ENCODE measurements around the gene GALNT9.
"Not testable (repeated sequence)": the region's sequence is repeated elsewhere in the genome, so short reads cannot be mapped to it uniquely, and the experiment has no call there.

The GALNT9 gene

GRCh38 chr12:132227782-132228475 lies 101.5 kb downstream of the GALNT9 start:
- DNase-seq: no peak

GRCh38 chr12:132227118-132227517 lies 102.3 kb downstream of the GALNT9 start:
- no peak for DNase-seq

- no peak for DNase-seq
These were observed 102.8 kb downstream of the GALNT9 start for GRCh38 chr12:132226604-132227003.

GRCh38 chr12:132225214-132225613 lies 104.2 kb downstream of the GALNT9 start:
- no peak for DNase-seq

- no peak for DNase-seq
These were observed 104.9 kb downstream of the GALNT9 start for GRCh38 chr12:132224484-132224883.

GRCh38 chr12:132222808-132223173 lies 106.6 kb downstream of the GALNT9 start:
- no peak for DNase-seq

GRCh38 chr12:132222096-132222807 lies 107.1 kb downstream of the GALNT9 start:
- no peak for DNase-seq

- not testable (repeated sequence) for DNase-seq
These were observed 109.6 kb downstream of the GALNT9 start for GRCh38 chr12:132219761-132220160.

- no peak for DNase-seq
These were observed 110.1 kb downstream of the GALNT9 start for GRCh38 chr12:132219323-132219722.

- DNase-seq: peak; percentile 63
These were observed 110.5 kb downstream of the GALNT9 start for GRCh38 chr12:132218915-132219314.

GRCh38 chr12:132218527-132218875 lies 110.9 kb downstream of the GALNT9 start:
- DNase-seq: no peak

- DNase-seq: no peak
These were observed 111.4 kb downstream of the GALNT9 start for GRCh38 chr12:132217800-132218526.

GRCh38 chr12:132217371-132217770 lies 112.0 kb downstream of the GALNT9 start:
- no peak for DNase-seq

- no peak for DNase-seq
These were observed 112.9 kb downstream of the GALNT9 start for GRCh38 chr12:132216354-132216987.

GRCh38 chr12:132215299-132215989 lies 113.9 kb downstream of the GALNT9 start:
- no peak for DNase-seq

- no peak for DNase-seq
These were observed 114.5 kb downstream of the GALNT9 start for GRCh38 chr12:132214891-132215290.

- no peak for DNase-seq
These were observed 115.3 kb downstream of the GALNT9 start for GRCh38 chr12:132214161-132214476.

GRCh38 chr12:132213359-132214160 lies 115.8 kb downstream of the GALNT9 start:
- no peak for DNase-seq

- DNase-seq: no peak
These were observed 117.6 kb downstream of the GALNT9 start for GRCh38 chr12:132211816-132212215.

GRCh38 chr12:132211326-132211725 lies 118.1 kb downstream of the GALNT9 start:
- no peak for DNase-seq

- no peak for DNase-seq
These were observed 119.0 kb downstream of the GALNT9 start for GRCh38 chr12:132210223-132211055.
